PFSK-1 (cell line): Measurements from ENCODE around the gene RAB8A.

Experiments used
- FOXP2 ChIP-seq: optimal IDR thresholded peaks from 2 replicates; pipeline ENCODE3; 2011; ENCODE audit warnings: borderline replicate concordance, control low read depth, inconsistent platforms; ENCODE audit not compliant: insufficient read depth; ENCODE audit errors: extremely low read length, extremely low read depth
- POLR2AphosphoS5 ChIP-seq: IDR thresholded peaks from 2 replicates; pipeline ENCODE4 v1.6.1; 2012; ENCODE audit warnings: low read depth, mild to moderate bottlenecking, control low read depth, low read length, moderate library complexity
- REST ChIP-seq, 2 experiments: IDR thresholded peaks; 2 replicates each; pipeline versions ENCODE4 v1.6.1 to v1.8.0; 2011 to 2012; ENCODE audit warnings: low read depth in 2 of 2, low read length in 2 of 2, control low read depth in 1 of 2, inconsistent platforms in 1 of 2, mild to moderate bottlenecking in 1 of 2, moderate library complexity in 1 of 2; ENCODE audit not compliant: insufficient read depth in 1 of 2
- SIN3A ChIP-seq: IDR thresholded peaks from 2 replicates; pipeline ENCODE4 v1.6.1; 2012; ENCODE audit warnings: mild to moderate bottlenecking, low read length, moderate library complexity, borderline replicate concordance; ENCODE audit not compliant: insufficient read depth
- TAF1 ChIP-seq: IDR thresholded peaks from 2 replicates; pipeline ENCODE4 v1.6.1; 2012; ENCODE audit warnings: low read length, control low read depth, borderline replicate concordance; ENCODE audit not compliant: insufficient read depth

RAB8A gene

GRCh38 chr19:16127776-16128371 is 16.2 kb downstream of the RAB8A start:
- no peak for TF ChIP-seq TAF1
- no peak for TF ChIP-seq SIN3A
- no peak for TF ChIP-seq POLR2AphosphoS5
- no peak for TF ChIP-seq REST (IDR thresholded peaks at IDR 0.05; ENCODE audit: insufficient read depth in 1 of 2, low read depth in 2 of 2, low read length in 2 of 2)
- TF ChIP-seq FOXP2 = no peak

- TF ChIP-seq TAF1 (no peak), SIN3A (no peak), FOXP2 (no peak), REST (IDR thresholded peaks at IDR 0.05; ENCODE audit: insufficient read depth in 1 of 2, low read depth in 2 of 2, low read length in 2 of 2) (no peak), POLR2AphosphoS5 (no peak)
Observed at GRCh38 chr19:16131648-16132047, 20.0 kb downstream of the RAB8A start.

- TF ChIP-seq SIN3A = no peak
- TF ChIP-seq TAF1 = no peak
- TF ChIP-seq REST (IDR thresholded peaks at IDR 0.05; ENCODE audit: insufficient read depth in 1 of 2, low read depth in 2 of 2, low read length in 2 of 2) = no peak
- TF ChIP-seq FOXP2 = no peak
- no peak for TF ChIP-seq POLR2AphosphoS5
Observed at GRCh38 chr19:16133818-16134217, 22.1 kb downstream of the RAB8A start.

- TF ChIP-seq POLR2AphosphoS5 (no peak), FOXP2 (no peak), SIN3A (no peak), TAF1 (no peak), REST (IDR thresholded peaks at IDR 0.05; ENCODE audit: insufficient read depth in 1 of 2, low read depth in 2 of 2, low read length in 2 of 2) (no peak)
Observed at GRCh38 chr19:16134510-16134909, 22.8 kb downstream of the RAB8A start.
